Brain microvascular endothelial cell (primary cell): Measurements from ENCODE around the gene PCBP3.

ENCODE experiments used
- DNase-seq: peaks from one replicate; pipeline ENCODE4 v3.0.0-alpha.2; 2020
- H3K27ac ChIP-seq: fragments of 250-450 bp; sonication (Bioruptor Pico); 2 replicates; pipeline ENCODE4 v1.5.1; 2020; ENCODE audit warnings: mild to moderate bottlenecking, moderate library complexity
- H3K27me3 ChIP-seq: fragments of 250-450 bp; sonication (Bioruptor Pico); replicated peaks from 2 replicates; pipeline ENCODE4 v1.5.1; 2020; ENCODE audit warnings: mild to moderate bottlenecking
- H3K36me3 ChIP-seq: fragments of 250-450 bp; sonication (Bioruptor Pico); replicated peaks from 2 replicates; pipeline ENCODE4 v1.5.1; 2020; ENCODE audit warnings: mild to moderate bottlenecking
- H3K4me3 ChIP-seq: 2 replicates; pipeline ENCODE4 v1.5.1; 2011; ENCODE audit warnings: low read depth, mild to moderate bottlenecking, control low read depth, low read length, moderate library complexity
- in situ Hi-C: cut with HindIII; loops from 2 replicates; pipeline ENCODE4 v1.10.0; 2017; ENCODE audit warnings: low sequenced_read_pairs, low pct_ligation_motif_present
- TF ChIP-seq, protein P1 (sequence below): IDR thresholded peaks from 2 replicates; pipeline ENCODE4 v1.5.1; 2011; ENCODE audit warnings: low read depth, mild to moderate bottlenecking, moderate library complexity, low read length, control low read depth, inconsistent platforms; ENCODE audit errors: missing control alignments

Gene PCBP3

GRCh38 chr21:45977396-45977795 lies 333.9 kb downstream of the PCBP3 start:
- no peaks in the 10 kb centered on the region for H3K27me3 ChIP-seq

DNA sequence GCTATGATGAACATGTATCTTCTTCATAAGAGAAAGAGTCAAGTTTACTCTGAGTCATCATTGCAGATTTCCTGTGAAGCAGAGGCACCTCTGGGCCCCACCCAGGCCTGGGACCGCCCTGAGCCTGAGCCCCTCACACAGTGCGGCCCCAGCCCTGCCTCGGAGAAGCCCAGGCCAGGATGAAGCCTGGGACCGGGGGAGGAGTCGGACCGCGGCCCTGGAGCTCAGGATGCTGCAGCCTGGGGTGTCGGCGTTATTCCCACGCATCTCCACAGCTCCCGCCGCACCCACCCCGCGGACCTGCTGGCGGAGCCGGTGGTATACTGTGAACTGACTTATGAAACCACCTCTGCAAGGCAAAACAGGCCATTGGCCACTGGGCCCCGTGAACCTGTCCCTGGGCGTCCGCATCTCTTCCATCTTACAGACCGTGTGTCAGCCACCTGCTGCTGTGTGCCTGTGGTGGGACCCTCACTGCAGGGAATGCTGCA lies 335.7 kb downstream of the PCBP3 start:
- in situ Hi-C loops, result no loop called here
- no peak overlapping the region for H3K27ac ChIP-seq
- DNase-seq, result no peak
- no peak overlapping the region for H3K4me3 ChIP-seq
- TF ChIP-seq, protein P1, sequence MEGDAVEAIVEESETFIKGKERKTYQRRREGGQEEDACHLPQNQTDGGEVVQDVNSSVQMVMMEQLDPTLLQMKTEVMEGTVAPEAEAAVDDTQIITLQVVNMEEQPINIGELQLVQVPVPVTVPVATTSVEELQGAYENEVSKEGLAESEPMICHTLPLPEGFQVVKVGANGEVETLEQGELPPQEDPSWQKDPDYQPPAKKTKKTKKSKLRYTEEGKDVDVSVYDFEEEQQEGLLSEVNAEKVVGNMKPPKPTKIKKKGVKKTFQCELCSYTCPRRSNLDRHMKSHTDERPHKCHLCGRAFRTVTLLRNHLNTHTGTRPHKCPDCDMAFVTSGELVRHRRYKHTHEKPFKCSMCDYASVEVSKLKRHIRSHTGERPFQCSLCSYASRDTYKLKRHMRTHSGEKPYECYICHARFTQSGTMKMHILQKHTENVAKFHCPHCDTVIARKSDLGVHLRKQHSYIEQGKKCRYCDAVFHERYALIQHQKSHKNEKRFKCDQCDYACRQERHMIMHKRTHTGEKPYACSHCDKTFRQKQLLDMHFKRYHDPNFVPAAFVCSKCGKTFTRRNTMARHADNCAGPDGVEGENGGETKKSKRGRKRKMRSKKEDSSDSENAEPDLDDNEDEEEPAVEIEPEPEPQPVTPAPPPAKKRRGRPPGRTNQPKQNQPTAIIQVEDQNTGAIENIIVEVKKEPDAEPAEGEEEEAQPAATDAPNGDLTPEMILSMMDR, result no peak
- H3K36me3 ChIP-seq, result peaks cover 3% of the 10 kb centered on the region
- H3K27me3 ChIP-seq, result no peaks in the 10 kb centered on the region

More at GRCh38 chr21:45977396-45977795, 333.9 kb downstream of the PCBP3 start:
- TF ChIP-seq, protein P1, result no peak
- H3K36me3 ChIP-seq, result no peaks in the 10 kb centered on the region
- no peak for DNase-seq
- in situ Hi-C loops, result no loop called here
- no peak overlapping the region for H3K27ac ChIP-seq
- H3K4me3 ChIP-seq, result no peak overlapping the region

- in situ Hi-C loops, result no loop called here
Observed at GRCh38 chr21:45979651-45980050, 336.1 kb downstream of the PCBP3 start.

DNA sequence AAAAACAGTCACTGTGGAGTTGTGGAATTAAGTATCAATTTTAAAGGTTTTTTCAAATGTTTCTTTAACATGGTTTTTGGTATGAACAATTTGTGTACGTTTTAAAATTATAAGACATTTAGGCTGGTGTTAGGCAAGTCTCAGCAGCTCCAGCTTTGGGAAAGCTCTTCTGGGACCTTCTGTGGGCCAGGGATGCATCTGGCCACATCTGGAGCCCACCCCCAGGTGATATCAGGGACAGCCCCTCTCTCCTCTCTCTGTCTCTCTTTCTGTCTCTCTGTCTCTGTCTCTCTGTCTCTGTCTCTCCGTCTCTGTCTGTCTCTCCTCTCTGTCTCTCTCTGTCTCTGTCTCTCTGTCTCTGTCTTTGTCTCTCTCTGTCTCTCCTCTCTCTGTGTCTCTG lies 336.7 kb downstream of the PCBP3 start:
- Histone ChIP-seq H3K27ac (no peak overlapping the region), H3K4me3 (no peak overlapping the region), H3K36me3 (peaks cover 14% of the 10 kb centered on the region), H3K27me3 (no peaks in the 10 kb centered on the region)
- no peak for DNase-seq
- in situ Hi-C loops, result no loop called here
- TF ChIP-seq, protein P1, result no peak

More at GRCh38 chr21:45979651-45980050, 336.1 kb downstream of the PCBP3 start:
- H3K27ac ChIP-seq, result no peak overlapping the region
- H3K4me3 ChIP-seq, result no peak overlapping the region
- H3K27me3 ChIP-seq, result no peaks in the 10 kb centered on the region
- no peak for DNase-seq
- peaks cover 8% of the 10 kb centered on the region for H3K36me3 ChIP-seq
- TF ChIP-seq, protein P1, result no peak

- no peaks in the 10 kb centered on the region for H3K27me3 ChIP-seq
- peak overlapping the region; percentile 47 for H3K4me3 ChIP-seq
- TF ChIP-seq, protein P1, result no peak
- in situ Hi-C loops, result no loop called here
- H3K36me3 ChIP-seq, result peaks cover 18% of the 10 kb centered on the region
- peak overlapping the region; percentile 80 for H3K27ac ChIP-seq
- no peak for DNase-seq
Observed at GRCh38 chr21:45980697-45981096, 337.2 kb downstream of the PCBP3 start.
